NCI-H1694 (cell line): ENCODE data around the gene RGL1.

Source experiments
- DNase-seq: peaks from one replicate; lab custom pipeline; 2025; lab: John Stamatoyannopoulos, UW

RGL1 gene

GRCh38 chr1:183916574-183916973, 111.7 kb downstream of the RGL1 start:
- DNase-seq, result no peak

- DNase-seq, result no peak
These were observed 113.7 kb downstream of the RGL1 start for GRCh38 chr1:183918589-183918988.

- peak; percentile 51 for DNase-seq
These were observed 115.7 kb downstream of the RGL1 start for GRCh38 chr1:183920651-183921050.

GRCh38 chr1:183922197-183922596, 117.3 kb downstream of the RGL1 start:
- no peak for DNase-seq

- DNase-seq, result no peak
These were observed 121.0 kb downstream of the RGL1 start for GRCh38 chr1:183925947-183926346.

- DNase-seq, result no peak
These were observed 122.1 kb downstream of the RGL1 start for GRCh38 chr1:183926983-183927382.

GRCh38 chr1:183931646-183932271, 126.8 kb downstream of the RGL1 start:
- DNase-seq, result no peak

GRCh38 chr1:183932412-183932811, 127.5 kb downstream of the RGL1 start:
- DNase-seq, result no peak

- DNase-seq, result no peak
These were observed 128.7 kb downstream of the RGL1 start for GRCh38 chr1:183933528-183934179.

GRCh38 chr1:183934314-183934713, 129.4 kb downstream of the RGL1 start:
- no peak for DNase-seq

GRCh38 chr1:183936009-183936408, 131.1 kb downstream of the RGL1 start:
- no peak for DNase-seq

- DNase-seq, result no peak
These were observed 131.9 kb downstream of the RGL1 start for GRCh38 chr1:183936791-183937190.

- DNase-seq, result no peak
These were observed 132.7 kb downstream of the RGL1 start for GRCh38 chr1:183937611-183938010.

GRCh38 chr1:183941001-183941400, 136.1 kb downstream of the RGL1 start:
- no peak for DNase-seq

GRCh38 chr1:183942933-183943693, 138.2 kb downstream of the RGL1 start:
- no peak for DNase-seq

- DNase-seq, result no peak
These were observed 140.8 kb downstream of the RGL1 start for GRCh38 chr1:183945428-183946319.

- DNase-seq, result no peak
These were observed 141.3 kb downstream of the RGL1 start for GRCh38 chr1:183946320-183946613.

- DNase-seq, result no peak
These were observed 143.1 kb downstream of the RGL1 start for GRCh38 chr1:183947988-183948387.

- no peak for DNase-seq
These were observed 147.2 kb downstream of the RGL1 start for GRCh38 chr1:183952101-183952500.

GRCh38 chr1:183953031-183953430, 148.1 kb downstream of the RGL1 start:
- peak; percentile 58 for DNase-seq

GRCh38 chr1:183954496-183954895, 149.6 kb downstream of the RGL1 start:
- DNase-seq, result no peak

- no peak for DNase-seq
These were observed 151.8 kb downstream of the RGL1 start for GRCh38 chr1:183956559-183957188.
